K562 treated with DMSO at 1 percent for 24 hours (cell line): ENCODE data around the gene HERC2. TPM values are rescaled to one million over a fixed set of nuclear protein-coding genes. Genes with fewer than 3 reads are reported as not detected.

ENCODE experiments used
- total RNA-seq: library from RNA; unstranded; fragments of 300-600 nt; gene quantifications from 2 replicates; pipeline ENCODE4 v1.2.3, GENCODE V29; 2022; ENCODE audit warnings: low read depth; ENCODE audit not compliant: insufficient read depth

Gene HERC2
- 52.9 and 63.4 TPM in 2 replicates for total RNA-seq

GRCh38 chr15:28322129-28322588 is at the start of gene HERC2:
HERC2 (minus strand) TSS chr15:28322179; CDS start chr15:28321433, 746 bp downstream.

GRCh38 chr15:28357984-28358383 is 36.0 kb upstream of the HERC2 start, which contains the start of gene GOLGA6L24:
GOLGA6L24 (minus strand) TSS chr15:28358084; CDS start chr15:28358023, 61 bp downstream.

GRCh38 chr15:28098766-28099554 is 223.0 kb downstream of the HERC2 start, which contains the start of gene OCA2:
OCA2 (minus strand) TSS chr15:28099315; CDS start chr15:28081874, 17,441 bp downstream.

Other genes starting within 250 kb of the HERC2 start
- 0.28 and 0.52 TPM in 2 replicates for gene OCA2, start 222.9 kb downstream of the HERC2 start, total RNA-seq
- gene GOLGA6L24, start 35.9 kb upstream of the HERC2 start, total RNA-seq, result not detected in 2 replicates
- gene GOLGA8F, start 56.5 kb upstream of the HERC2 start, total RNA-seq, result 0.07 and 0.12 TPM in 2 replicates
- gene GOLGA8G, start 210.8 kb upstream of the HERC2 start, total RNA-seq, result 0.12 and 0.19 TPM in 2 replicates
- not detected in 2 replicates for gene GOLGA6L25, start 231.4 kb upstream of the HERC2 start, total RNA-seq